NCI-H2196 (cell line): ENCODE data around the gene MARVELD3.
A peak's percentile ranks its signal among the peaks of the same experiment; 100 is the strongest.

Source experiments
- DNase-seq: peaks from one replicate; lab custom pipeline; 2025; ENCODE audit not compliant: unreplicated experiment; lab: John Stamatoyannopoulos, UW

MARVELD3 gene

GRCh38 chr16:71622088-71622487 lies 3.9 kb upstream of the MARVELD3 start:
- no peak for DNase-seq

- no peak for DNase-seq
These were observed 2.4 kb upstream of the MARVELD3 start for GRCh38 chr16:71623597-71623996.

- DNase-seq = no peak
These were observed 702 bp upstream of the MARVELD3 start for GRCh38 chr16:71625113-71625850.

GRCh38 chr16:71626858-71627213 lies 852 bp downstream of the MARVELD3 start:
- no peak for DNase-seq

GRCh38 chr16:71627731-71628181 lies 1.8 kb downstream of the MARVELD3 start:
- DNase-seq = no peak

GRCh38 chr16:71628810-71629209 lies 2.8 kb downstream of the MARVELD3 start:
- DNase-seq = peak; percentile 18

GRCh38 chr16:71629278-71630016 lies 3.5 kb downstream of the MARVELD3 start:
- peak; percentile 44 for DNase-seq

GRCh38 chr16:71630808-71631207 lies 4.8 kb downstream of the MARVELD3 start:
- no peak for DNase-seq

GRCh38 chr16:71631776-71632175 lies 5.8 kb downstream of the MARVELD3 start:
- DNase-seq = no peak

- DNase-seq = no peak
These were observed 9.6 kb downstream of the MARVELD3 start for GRCh38 chr16:71635632-71636031.

- no peak for DNase-seq
These were observed 11.4 kb downstream of the MARVELD3 start for GRCh38 chr16:71637398-71637797.

GRCh38 chr16:71645450-71645849 lies 19.5 kb downstream of the MARVELD3 start:
- peak; percentile 3 for DNase-seq

GRCh38 chr16:71647391-71647790 lies 21.4 kb downstream of the MARVELD3 start:
- DNase-seq = no peak

- DNase-seq = no peak
These were observed 22.2 kb downstream of the MARVELD3 start for GRCh38 chr16:71648162-71648561.

- no peak for DNase-seq
These were observed 22.9 kb downstream of the MARVELD3 start for GRCh38 chr16:71648921-71649320.

GRCh38 chr16:71649704-71650103 lies 23.7 kb downstream of the MARVELD3 start:
- DNase-seq = no peak

- peak; percentile 26 for DNase-seq
These were observed 32.8 kb downstream of the MARVELD3 start for GRCh38 chr16:71658771-71659170.

GRCh38 chr16:71659471-71659870 lies 33.5 kb downstream of the MARVELD3 start:
- no peak for DNase-seq

GRCh38 chr16:71666264-71666663 lies 40.3 kb downstream of the MARVELD3 start:
- no peak for DNase-seq

GRCh38 chr16:71666928-71667707 lies 41.1 kb downstream of the MARVELD3 start:
- DNase-seq = no peak

- DNase-seq = no peak
These were observed 44.0 kb downstream of the MARVELD3 start for GRCh38 chr16:71669926-71670536.
